ENCODE results near the gene IPO9.
A peak's percentile ranks its signal among the peaks of the same experiment; 100 is the strongest.

The IPO9 gene

DNA sequence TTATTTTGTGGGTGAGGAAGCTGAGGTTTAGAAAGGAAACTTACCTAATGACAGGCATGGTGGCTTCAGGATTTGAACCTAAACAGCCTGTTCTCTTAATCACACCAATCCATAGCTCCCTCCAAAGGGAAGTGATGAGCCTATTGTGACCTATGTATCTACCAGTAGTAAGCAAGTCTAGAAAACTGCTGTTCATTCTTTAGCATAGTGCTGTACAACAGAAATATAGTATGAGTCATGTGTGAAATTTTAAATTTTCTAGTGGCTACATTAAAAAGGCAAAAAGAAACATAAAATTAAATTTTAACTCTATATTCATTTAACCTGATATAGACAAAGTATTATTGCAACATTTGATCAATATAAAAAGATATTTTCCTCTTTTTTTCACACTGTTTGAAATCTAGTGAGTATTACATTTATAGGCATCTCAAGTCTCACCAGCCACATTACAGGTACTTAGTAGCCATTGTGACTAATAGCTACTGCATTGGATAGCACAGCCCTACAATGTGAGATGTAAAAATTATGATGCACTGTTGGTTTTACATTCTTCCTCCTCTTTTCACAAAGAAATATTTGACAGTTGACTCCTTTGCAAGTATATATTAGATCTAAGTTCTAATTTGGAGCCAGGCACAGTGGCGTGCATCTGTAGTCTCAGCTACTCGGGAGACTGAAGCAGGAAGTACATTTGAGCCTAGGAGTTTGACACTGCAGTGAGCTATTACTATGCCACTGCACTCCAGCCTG lies 16.6 kb downstream of the IPO9 start:
- H3K4me3 ChIP-seq (ENCODE audit: low read depth in 1 of 2, low read length in 2 of 2), result no peak overlapping the region
- no peaks in the 10 kb centered on the region for H3K9me3 ChIP-seq (ENCODE audit: insufficient read depth, low read length, severe bottlenecking)
- no peak overlapping the region for H3K4me2 ChIP-seq (ENCODE audit: insufficient read depth, low read length)
- peaks cover 48% of the 10 kb centered on the region for H3K36me3 ChIP-seq (ENCODE audit: insufficient read depth, low read length)
- H2AFZ ChIP-seq (ENCODE audit: low read depth, low read length), result no peak overlapping the region
- DNase-seq, result no peak
- no peak for TF ChIP-seq EZH2 (IDR thresholded peaks at IDR 0.05; ENCODE audit: borderline replicate concordance, low read depth, low read length, severe bottlenecking)
- TF ChIP-seq, protein P1, sequence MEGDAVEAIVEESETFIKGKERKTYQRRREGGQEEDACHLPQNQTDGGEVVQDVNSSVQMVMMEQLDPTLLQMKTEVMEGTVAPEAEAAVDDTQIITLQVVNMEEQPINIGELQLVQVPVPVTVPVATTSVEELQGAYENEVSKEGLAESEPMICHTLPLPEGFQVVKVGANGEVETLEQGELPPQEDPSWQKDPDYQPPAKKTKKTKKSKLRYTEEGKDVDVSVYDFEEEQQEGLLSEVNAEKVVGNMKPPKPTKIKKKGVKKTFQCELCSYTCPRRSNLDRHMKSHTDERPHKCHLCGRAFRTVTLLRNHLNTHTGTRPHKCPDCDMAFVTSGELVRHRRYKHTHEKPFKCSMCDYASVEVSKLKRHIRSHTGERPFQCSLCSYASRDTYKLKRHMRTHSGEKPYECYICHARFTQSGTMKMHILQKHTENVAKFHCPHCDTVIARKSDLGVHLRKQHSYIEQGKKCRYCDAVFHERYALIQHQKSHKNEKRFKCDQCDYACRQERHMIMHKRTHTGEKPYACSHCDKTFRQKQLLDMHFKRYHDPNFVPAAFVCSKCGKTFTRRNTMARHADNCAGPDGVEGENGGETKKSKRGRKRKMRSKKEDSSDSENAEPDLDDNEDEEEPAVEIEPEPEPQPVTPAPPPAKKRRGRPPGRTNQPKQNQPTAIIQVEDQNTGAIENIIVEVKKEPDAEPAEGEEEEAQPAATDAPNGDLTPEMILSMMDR (IDR thresholded peaks at IDR 0.05; ENCODE audit: borderline replicate concordance, extremely low read depth, low read length, poor library complexity, severe bottlenecking), result no peak
- 0 out of 3 replicates have a peak, but pooled peaks have one; percentile 27 for ATAC-seq (ENCODE audit: insufficient read depth, low read depth)
- peaks cover 63% of the 10 kb centered on the region for H4K20me1 ChIP-seq (ENCODE audit: insufficient read depth, low read length)
- H3K27me3 ChIP-seq (ENCODE audit: insufficient read depth, low read length, poor library complexity), result no peaks in the 10 kb centered on the region
- no peaks in the 10 kb centered on the region for H3K4me1 ChIP-seq (ENCODE audit: insufficient read depth, low read length)
- H3K27ac ChIP-seq (ENCODE audit: low read length), result no peak overlapping the region
- H3K79me2 ChIP-seq (ENCODE audit: insufficient read depth, low read length), result peaks cover 81% of the 10 kb centered on the region
- no peak overlapping the region for H3K9ac ChIP-seq (ENCODE audit: low read depth, low read length)

DNA sequence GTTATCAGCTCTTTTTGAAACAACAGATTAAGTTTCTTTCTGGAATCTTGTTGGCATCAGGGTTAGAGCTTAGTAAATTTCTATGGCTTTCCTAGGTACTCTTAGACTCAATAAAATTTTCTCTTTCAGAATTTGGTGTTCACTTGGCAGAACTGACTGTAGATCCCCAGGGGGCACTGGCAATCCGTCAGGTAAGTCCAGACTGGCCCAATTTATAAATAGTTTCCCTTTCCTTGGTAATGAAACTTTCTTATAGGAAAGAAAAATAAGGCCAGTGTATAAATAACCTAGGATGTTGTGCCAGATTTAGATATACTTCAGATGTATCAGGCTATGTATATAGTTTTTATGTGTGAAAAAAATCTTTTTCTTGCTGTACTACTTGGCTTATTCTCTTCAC lies 18.2 kb downstream of the IPO9 start:
- ATAC-seq (ENCODE audit: insufficient read depth, low read depth) (no peak), DNase-seq (no peak)
- Histone ChIP-seq H3K27me3 (ENCODE audit: insufficient read depth, low read length, poor library complexity) (no peaks in the 10 kb centered on the region), H3K4me2 (ENCODE audit: insufficient read depth, low read length) (no peak overlapping the region), H3K36me3 (ENCODE audit: insufficient read depth, low read length) (peaks cover 60% of the 10 kb centered on the region), H3K4me1 (ENCODE audit: insufficient read depth, low read length) (no peaks in the 10 kb centered on the region), H3K79me2 (ENCODE audit: insufficient read depth, low read length) (peaks cover 65% of the 10 kb centered on the region), H3K9ac (ENCODE audit: low read depth, low read length) (no peak overlapping the region), H2AFZ (ENCODE audit: low read depth, low read length) (no peak overlapping the region), H3K4me3 (ENCODE audit: low read depth in 1 of 2, low read length in 2 of 2) (no peak overlapping the region), H3K27ac (ENCODE audit: low read length) (no peak overlapping the region), H4K20me1 (ENCODE audit: insufficient read depth, low read length) (peaks cover 49% of the 10 kb centered on the region), H3K9me3 (ENCODE audit: insufficient read depth, low read length, severe bottlenecking) (no peaks in the 10 kb centered on the region)
- TF ChIP-seq, protein P1 (IDR thresholded peaks at IDR 0.05; ENCODE audit: borderline replicate concordance, extremely low read depth, low read length, poor library complexity, severe bottlenecking), result no peak
- TF ChIP-seq EZH2 (IDR thresholded peaks at IDR 0.05; ENCODE audit: borderline replicate concordance, low read depth, low read length, severe bottlenecking), result no peak

DNA sequence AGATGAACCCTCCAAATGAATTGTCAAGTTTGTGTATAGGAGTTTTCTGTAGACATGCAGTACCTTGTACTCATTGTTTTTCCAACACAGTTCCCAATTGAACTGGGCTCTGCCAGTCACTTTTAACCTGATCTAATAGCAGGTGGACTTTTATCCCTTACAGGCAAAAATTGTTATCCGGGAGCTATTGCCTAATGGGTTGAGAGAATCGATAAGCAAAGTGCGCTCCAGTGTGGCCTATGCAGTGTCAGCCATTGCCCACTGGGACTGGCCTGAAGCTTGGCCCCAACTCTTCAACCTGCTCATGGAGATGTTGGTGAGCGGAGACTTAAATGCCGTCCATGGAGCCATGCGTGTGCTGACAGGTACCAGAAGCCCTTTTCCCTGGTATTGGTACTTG lies 19.3 kb downstream of the IPO9 start:
- Histone ChIP-seq H3K9me3 (ENCODE audit: insufficient read depth, low read length, severe bottlenecking) (no peaks in the 10 kb centered on the region), H4K20me1 (ENCODE audit: insufficient read depth, low read length) (peaks cover 38% of the 10 kb centered on the region), H3K79me2 (ENCODE audit: insufficient read depth, low read length) (peaks cover 54% of the 10 kb centered on the region), H3K27me3 (ENCODE audit: insufficient read depth, low read length, poor library complexity) (no peaks in the 10 kb centered on the region), H3K4me3 (ENCODE audit: low read depth in 1 of 2, low read length in 2 of 2) (no peak overlapping the region), H3K27ac (ENCODE audit: low read length) (no peak overlapping the region), H3K4me1 (ENCODE audit: insufficient read depth, low read length) (no peaks in the 10 kb centered on the region), H2AFZ (ENCODE audit: low read depth, low read length) (no peak overlapping the region), H3K4me2 (ENCODE audit: insufficient read depth, low read length) (no peak overlapping the region), H3K9ac (ENCODE audit: low read depth, low read length) (no peak overlapping the region), H3K36me3 (ENCODE audit: insufficient read depth, low read length) (peaks cover 65% of the 10 kb centered on the region)
- ATAC-seq (ENCODE audit: insufficient read depth, low read depth), result no peak
- DNase-seq, result no peak
- TF ChIP-seq, protein P1 (IDR thresholded peaks at IDR 0.05; ENCODE audit: borderline replicate concordance, extremely low read depth, low read length, poor library complexity, severe bottlenecking), result no peak
- no peak for TF ChIP-seq EZH2 (IDR thresholded peaks at IDR 0.05; ENCODE audit: borderline replicate concordance, low read depth, low read length, severe bottlenecking)

All from DND-41 (cell line).